Measurements from ENCODE around the gene ASGR1. TPM values are rescaled to one million over a fixed set of nuclear protein-coding genes. Genes with fewer than 3 reads are reported as not detected.

The ASGR1 gene
- total RNA-seq, 1 donor from 2014 or later: 5.1 TPM

DNA sequence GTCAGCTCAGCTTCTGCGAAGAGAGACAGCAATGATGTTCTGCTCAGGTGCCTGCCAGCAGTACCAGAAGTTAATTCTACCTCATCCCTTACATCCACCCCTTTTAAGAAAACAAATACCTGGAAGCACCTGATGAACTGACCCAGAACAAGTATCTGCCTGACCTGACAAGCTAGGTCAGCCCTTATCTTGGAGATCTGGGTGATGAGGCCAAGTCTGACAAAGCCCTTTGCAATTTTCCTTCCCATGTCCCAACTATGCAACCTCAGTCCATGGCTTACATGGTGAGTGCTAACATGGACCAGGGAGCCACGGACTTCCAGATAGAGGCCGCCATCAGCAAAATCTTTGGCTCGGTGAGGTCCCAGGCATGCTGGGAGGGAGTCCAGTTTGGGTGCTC, 44.2 kb upstream of the ASGR1 start:
- no peak overlapping the region for H3K4me3 ChIP-seq (ENCODE audit: low read depth, low read length)
- TF ChIP-seq, protein P1, sequence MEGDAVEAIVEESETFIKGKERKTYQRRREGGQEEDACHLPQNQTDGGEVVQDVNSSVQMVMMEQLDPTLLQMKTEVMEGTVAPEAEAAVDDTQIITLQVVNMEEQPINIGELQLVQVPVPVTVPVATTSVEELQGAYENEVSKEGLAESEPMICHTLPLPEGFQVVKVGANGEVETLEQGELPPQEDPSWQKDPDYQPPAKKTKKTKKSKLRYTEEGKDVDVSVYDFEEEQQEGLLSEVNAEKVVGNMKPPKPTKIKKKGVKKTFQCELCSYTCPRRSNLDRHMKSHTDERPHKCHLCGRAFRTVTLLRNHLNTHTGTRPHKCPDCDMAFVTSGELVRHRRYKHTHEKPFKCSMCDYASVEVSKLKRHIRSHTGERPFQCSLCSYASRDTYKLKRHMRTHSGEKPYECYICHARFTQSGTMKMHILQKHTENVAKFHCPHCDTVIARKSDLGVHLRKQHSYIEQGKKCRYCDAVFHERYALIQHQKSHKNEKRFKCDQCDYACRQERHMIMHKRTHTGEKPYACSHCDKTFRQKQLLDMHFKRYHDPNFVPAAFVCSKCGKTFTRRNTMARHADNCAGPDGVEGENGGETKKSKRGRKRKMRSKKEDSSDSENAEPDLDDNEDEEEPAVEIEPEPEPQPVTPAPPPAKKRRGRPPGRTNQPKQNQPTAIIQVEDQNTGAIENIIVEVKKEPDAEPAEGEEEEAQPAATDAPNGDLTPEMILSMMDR (conservative IDR thresholded peaks at IDR 0.05; ENCODE audit: low read depth, low read length): no peak
- no peak for DNase-seq (ENCODE audit: low read depth)

DNA sequence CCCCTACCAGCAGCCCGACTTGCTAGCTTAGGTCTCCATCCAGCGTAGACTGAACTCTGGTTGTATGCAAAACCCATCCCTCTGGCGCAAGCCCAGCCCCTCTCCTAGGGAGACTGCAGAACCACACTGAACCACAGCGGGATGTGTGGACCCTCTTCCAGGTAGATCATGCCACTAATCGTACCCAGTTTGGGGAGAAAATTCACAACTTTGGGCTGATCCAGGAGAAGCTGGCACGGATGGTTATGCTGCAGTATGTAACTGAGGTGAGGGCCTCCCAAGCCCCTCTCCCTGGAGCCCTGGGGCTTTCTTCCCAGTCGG, 43.8 kb upstream of the ASGR1 start:
- TF ChIP-seq, protein P1 (conservative IDR thresholded peaks at IDR 0.05; ENCODE audit: low read depth, low read length): no peak

DNA sequence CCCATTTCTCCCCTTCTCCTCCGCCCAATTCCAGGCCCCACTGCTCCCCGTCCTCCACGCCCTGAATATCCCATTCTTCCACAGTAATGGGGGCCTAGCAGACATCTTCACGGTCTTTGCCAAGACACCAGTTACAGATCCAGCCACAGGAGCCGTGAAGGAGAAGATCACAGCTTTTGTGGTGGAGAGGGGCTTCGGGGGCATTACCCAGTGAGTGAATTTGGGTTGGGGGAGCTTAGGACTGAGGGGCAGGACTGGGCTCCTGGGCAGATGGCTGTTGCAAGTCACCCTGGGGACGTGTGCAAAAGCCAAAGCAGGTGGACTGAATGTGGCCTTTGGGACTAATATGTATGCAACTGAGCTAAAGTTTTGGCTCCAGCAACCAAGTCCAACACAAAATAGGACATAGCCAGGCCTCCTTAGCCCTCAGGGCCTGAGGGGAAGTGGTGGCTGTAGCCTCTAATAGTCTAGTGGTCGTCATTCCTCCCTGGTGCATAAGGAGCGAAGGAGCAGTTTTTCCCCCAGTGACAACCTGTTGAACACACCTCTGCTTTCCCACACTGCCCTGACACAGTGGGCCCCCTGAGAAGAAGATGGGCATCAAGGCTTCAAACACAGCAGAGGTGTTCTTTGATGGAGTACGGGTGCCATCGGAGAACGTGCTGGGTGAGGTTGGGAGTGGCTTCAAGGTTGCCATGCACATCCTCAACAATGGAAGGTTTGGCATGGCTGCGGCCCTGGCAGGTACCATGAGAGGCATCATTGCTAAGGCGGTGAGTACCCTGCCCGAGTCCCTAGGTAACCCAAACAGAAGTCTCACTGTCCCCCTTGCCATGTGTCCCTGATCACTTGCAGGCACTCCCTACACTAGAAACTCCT, 43.2 kb upstream of the ASGR1 start:
- no peak overlapping the region for H3K4me3 ChIP-seq (ENCODE audit: low read depth, low read length)
- TF ChIP-seq, protein P1 (conservative IDR thresholded peaks at IDR 0.05; ENCODE audit: low read depth, low read length): no peak
- DNase-seq (ENCODE audit: low read depth): no peak

More for the DNA sequence above, 43.8 kb upstream of the ASGR1 start:
- DNase-seq (ENCODE audit: low read depth): no peak
- no peak overlapping the region for H3K4me3 ChIP-seq (ENCODE audit: low read depth, low read length)

DNA sequence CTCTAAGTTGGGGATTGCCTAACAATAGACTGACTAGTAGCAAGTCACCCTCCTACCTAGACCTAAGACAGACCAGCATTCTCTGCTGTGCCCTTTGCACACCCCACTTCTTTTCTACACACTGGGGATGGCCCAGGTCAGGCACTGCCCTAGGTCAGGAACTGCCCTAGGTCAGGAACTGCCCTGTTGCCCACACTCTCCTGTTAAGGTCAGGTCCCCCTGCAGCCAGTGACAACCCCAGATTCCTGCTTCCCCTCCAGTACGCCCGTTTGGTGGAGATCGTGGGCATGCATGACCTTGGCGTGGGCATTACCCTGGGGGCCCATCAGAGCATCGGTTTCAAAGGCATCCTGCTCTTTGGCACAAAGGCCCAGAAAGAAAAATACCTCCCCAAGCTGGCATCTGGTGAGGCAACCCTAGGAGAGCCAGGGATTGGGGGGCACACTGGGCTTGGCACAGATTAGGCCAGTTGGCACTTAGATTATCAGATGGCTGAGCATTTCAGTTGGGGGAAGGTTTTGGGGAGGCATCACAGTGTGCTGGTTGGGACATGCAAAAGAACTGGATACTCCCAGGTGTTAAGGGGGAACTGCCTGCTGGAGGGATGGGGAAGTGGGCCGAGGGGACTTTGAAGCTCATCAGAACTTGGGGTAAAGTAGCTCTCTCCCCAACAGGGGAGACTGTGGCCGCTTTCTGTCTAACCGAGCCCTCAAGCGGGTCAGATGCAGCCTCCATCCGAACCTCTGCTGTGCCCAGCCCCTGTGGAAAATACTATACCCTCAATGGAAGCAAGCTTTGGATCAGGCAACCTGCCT, 42.3 kb upstream of the ASGR1 start:
- H3K4me3 ChIP-seq (ENCODE audit: low read depth, low read length): peak overlapping the region; percentile 66
- TF ChIP-seq, protein P1 (conservative IDR thresholded peaks at IDR 0.05; ENCODE audit: low read depth, low read length): no peak
- no peak for DNase-seq (ENCODE audit: low read depth)

DNA sequence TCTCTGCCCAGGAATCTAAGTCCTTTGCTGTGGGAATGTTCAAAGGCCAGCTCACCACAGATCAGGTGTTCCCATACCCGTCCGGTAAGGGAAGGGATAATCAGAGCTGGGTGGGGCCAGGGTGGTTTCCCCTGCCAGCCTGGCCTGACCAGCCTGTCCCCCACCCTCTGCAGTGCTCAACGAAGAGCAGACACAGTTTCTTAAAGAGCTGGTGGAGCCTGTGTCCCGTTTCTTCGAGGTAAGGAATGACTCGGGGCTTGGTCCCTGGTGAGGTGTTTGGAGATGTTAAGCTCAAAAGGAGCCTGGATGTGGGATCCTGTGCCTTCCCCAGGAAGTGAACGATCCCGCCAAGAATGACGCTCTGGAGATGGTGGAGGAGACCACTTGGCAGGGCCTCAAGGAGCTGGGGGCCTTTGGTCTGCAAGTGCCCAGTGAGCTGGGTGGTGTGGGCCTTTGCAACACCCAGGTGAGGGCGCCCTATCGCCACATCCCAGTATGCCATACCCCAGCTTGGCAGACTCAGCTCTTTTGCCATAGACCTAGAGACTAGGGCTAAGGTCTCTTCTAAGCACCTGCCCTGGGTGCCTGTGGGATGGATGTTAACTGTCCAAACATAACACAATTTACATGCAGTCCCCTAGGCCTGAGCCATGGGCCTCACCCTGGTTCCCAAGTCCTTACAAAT, 41.6 kb upstream of the ASGR1 start:
- H3K4me3 ChIP-seq (ENCODE audit: low read depth, low read length): peak overlapping the region; percentile 66
- DNase-seq (ENCODE audit: low read depth): no peak
- TF ChIP-seq, protein P1 (conservative IDR thresholded peaks at IDR 0.05; ENCODE audit: low read depth, low read length): peak; percentile 74

DNA sequence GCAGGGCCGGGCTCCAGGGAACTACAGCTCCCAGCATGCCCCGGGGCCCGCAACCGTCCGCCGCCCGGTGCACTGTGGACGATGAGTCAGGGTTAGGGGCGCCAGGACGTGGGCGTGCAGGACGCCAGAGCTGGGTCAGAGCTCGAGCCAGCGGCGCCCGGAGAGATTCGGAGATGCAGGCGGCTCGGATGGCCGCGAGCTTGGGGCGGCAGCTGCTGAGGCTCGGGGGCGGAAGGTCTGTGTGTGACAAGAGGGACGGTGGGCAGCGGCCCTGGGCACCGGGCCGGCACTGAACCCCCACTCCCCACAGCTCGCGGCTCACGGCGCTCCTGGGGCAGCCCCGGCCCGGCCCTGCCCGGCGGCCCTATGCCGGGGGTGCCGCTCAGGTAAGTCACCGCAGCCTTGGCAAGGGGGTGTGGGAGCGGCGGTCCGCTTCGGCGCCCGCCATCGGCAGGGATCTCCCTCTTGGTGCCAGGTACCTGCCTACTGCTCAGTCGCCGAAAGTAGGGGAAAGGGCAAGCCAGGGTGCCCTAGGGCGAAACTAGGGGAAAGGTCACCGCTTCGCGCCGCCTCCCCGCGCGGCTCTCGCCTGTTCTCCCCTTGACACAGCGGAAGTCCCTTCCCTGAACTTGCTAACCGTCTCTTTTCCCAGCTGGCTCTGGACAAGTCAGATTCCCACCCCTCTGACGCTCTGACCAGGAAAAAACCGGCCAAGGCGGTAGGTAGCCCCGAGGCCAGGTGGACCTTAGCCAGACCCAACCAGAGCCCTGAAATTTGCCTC, 40.8 kb upstream of the ASGR1 start, which contains the start of the genes ACADVL and DLG4:
Gene ACADVL (plus strand): TSS at position 127 of the 781 bp plus-strand sequence. CDS start 47 bp downstream, at position 174.
Gene DLG4 (minus strand): TSS at position 25 of the 781 bp plus-strand sequence.
- TF ChIP-seq, protein P1 (conservative IDR thresholded peaks at IDR 0.05; ENCODE audit: low read depth, low read length): no peak

More for the DNA sequence above, 40.8 kb upstream of the ASGR1 start, which contains the start of the genes ACADVL and DLG4:
- peak; percentile 67 for DNase-seq (ENCODE audit: low read depth)
- peak within 1 kb of the TSS; percentile 66 for H3K4me3 ChIP-seq (ENCODE audit: low read depth, low read length)
